Measurements from ENCODE around the gene TNNI2. TPM values are rescaled to one million over a fixed set of nuclear protein-coding genes. Genes with fewer than 3 reads are reported as not detected.

The TNNI2 gene
- polyA plus RNA-seq, 1 donor (not counting 4 experiments of a cell fraction or from before 2014, with no cell fraction given), result 10.7 TPM

DNA sequence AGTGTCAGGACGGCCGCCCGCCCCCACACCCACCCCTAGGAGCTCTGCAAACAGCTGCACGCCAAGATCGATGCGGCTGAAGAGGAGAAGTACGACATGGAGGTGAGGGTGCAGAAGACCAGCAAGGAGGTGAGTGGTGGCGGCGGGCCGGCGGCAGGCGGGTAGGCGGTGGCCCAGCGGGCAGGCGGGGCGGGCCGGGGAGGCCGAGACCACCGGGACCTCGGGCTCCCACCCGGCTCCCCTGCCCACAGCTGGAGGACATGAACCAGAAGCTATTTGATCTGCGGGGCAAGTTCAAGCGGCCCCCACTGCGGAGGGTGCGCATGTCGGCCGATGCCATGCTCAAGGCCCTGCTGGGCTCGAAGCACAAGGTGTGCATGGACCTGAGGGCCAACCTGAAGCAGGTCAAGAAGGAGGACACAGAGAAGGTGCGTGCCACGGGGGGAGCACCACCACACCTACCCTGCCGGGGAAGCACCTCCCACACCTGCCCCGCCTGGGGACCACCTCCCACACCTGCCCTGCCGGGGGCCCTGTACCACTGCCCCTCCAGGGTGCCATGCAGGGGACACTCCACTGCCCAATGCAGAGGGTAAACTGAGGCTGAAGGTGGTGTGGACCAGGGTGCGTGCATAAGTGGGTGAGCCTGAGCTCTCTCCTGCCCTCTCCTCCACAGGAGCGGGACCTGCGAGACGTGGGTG lies 2.1 kb downstream of the TNNI2 start:
- Histone ChIP-seq H3K27ac (ENCODE audit: control insufficient read depth, insufficient read depth, low read length) (no peak overlapping the region), H2AFZ (ENCODE audit: control insufficient read depth, low read length) (no peak overlapping the region), H3K9ac (ENCODE audit: control insufficient read depth, extremely low read depth, insufficient read depth, low read length) (no peak overlapping the region), H3K27me3 (ENCODE audit: control insufficient read depth, extremely low read depth, insufficient read depth, low read length) (no peaks in the 10 kb centered on the region), H3K36me3 (ENCODE audit: control insufficient read depth in 2 of 2, extremely low read depth in 1 of 2, insufficient read depth in 2 of 2, low read length in 2 of 2) (no peaks in the 10 kb centered on the region), H3K4me3 (ENCODE audit: control insufficient read depth in 2 of 3, extremely low read depth in 1 of 3, insufficient read depth in 2 of 3, low read depth in 1 of 3, low read length in 3 of 3) (no peak overlapping the region), H3K9me3 (ENCODE audit: control insufficient read depth, low read depth, low read length) (no peaks in the 10 kb centered on the region), H3K4me2 (ENCODE audit: control insufficient read depth, extremely low read depth, insufficient read depth, low read depth, low read length) (no peak overlapping the region), H4K20me1 (ENCODE audit: control insufficient read depth, extremely low read depth, insufficient read depth, low read length) (no peaks in the 10 kb centered on the region), H3K4me1 (ENCODE audit: control insufficient read depth, extremely low read depth, insufficient read depth, low read length) (peaks cover 49% of the 10 kb centered on the region), H3K79me2 (ENCODE audit: control insufficient read depth, insufficient read depth, low read length) (peaks cover 9% of the 10 kb centered on the region), H3K9me1 (ENCODE audit: control insufficient read depth, extremely low read depth, insufficient read depth, low read length) (no peaks in the 10 kb centered on the region)
- dilution Hi-C loops (cut with MboI; ENCODE audit: extremely low pct_ligation_motif_present, low sequenced_read_pairs), result no loop called here
- FAIRE-seq (no peak), DNase-seq (ENCODE audit: low read depth, low spot score) (no peak)
- TF ChIP-seq, protein P1, sequence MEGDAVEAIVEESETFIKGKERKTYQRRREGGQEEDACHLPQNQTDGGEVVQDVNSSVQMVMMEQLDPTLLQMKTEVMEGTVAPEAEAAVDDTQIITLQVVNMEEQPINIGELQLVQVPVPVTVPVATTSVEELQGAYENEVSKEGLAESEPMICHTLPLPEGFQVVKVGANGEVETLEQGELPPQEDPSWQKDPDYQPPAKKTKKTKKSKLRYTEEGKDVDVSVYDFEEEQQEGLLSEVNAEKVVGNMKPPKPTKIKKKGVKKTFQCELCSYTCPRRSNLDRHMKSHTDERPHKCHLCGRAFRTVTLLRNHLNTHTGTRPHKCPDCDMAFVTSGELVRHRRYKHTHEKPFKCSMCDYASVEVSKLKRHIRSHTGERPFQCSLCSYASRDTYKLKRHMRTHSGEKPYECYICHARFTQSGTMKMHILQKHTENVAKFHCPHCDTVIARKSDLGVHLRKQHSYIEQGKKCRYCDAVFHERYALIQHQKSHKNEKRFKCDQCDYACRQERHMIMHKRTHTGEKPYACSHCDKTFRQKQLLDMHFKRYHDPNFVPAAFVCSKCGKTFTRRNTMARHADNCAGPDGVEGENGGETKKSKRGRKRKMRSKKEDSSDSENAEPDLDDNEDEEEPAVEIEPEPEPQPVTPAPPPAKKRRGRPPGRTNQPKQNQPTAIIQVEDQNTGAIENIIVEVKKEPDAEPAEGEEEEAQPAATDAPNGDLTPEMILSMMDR (optimal IDR thresholded peaks at IDR 0.05 in 1 of 3, IDR thresholded peaks at IDR 0.05 in 1 of 3, conservative IDR thresholded peaks at IDR 0.05 in 1 of 3; ENCODE audit: extremely low read depth in 1 of 3, insufficient read depth in 2 of 3, low read length in 3 of 3), result no peak
- no peak for TF ChIP-seq EZH2 (IDR thresholded peaks at IDR 0.05; ENCODE audit: low read length)

DNA sequence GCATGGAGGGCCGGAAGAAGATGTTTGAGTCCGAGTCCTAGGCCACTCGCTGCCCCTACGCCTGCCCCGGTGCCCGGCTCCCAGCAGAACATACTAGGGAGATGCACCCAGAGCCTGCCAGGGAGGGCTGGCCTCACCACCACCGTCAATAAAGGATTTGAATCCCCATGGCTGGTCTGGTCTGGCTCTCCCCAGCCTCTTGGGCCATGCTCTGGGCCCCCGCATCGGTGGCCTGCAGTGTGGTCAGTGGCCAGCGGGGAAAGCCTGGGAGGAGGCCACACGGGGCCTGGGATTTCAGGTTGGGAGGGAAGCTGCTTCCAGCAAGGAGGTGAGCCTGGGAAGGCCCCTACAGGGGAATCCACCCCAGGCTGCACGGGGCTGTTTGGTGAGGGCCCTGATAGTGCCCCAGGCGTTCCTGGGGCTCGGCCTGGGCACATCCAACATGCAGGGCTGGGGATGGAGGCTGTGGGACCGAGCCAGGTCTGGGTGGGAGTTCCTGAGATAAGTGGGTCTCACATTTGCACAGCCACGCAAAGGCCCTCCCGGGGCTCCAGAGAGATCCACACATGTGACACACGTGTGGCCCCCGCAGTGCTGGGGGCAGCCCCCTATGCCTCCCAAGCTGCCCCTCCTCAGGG lies 2.8 kb downstream of the TNNI2 start:
- Histone ChIP-seq H3K27ac (ENCODE audit: control insufficient read depth, insufficient read depth, low read length) (no peak overlapping the region), H2AFZ (ENCODE audit: control insufficient read depth, low read length) (no peak overlapping the region), H3K9me1 (ENCODE audit: control insufficient read depth, extremely low read depth, insufficient read depth, low read length) (no peaks in the 10 kb centered on the region), H4K20me1 (ENCODE audit: control insufficient read depth, extremely low read depth, insufficient read depth, low read length) (no peaks in the 10 kb centered on the region), H3K27me3 (ENCODE audit: control insufficient read depth, extremely low read depth, insufficient read depth, low read length) (no peaks in the 10 kb centered on the region), H3K9me3 (ENCODE audit: control insufficient read depth, low read depth, low read length) (no peaks in the 10 kb centered on the region), H3K4me2 (ENCODE audit: control insufficient read depth, extremely low read depth, insufficient read depth, low read depth, low read length) (no peak overlapping the region), H3K4me1 (ENCODE audit: control insufficient read depth, extremely low read depth, insufficient read depth, low read length) (peaks cover 43% of the 10 kb centered on the region), H3K79me2 (ENCODE audit: control insufficient read depth, insufficient read depth, low read length) (peaks cover 2% of the 10 kb centered on the region), H3K4me3 (ENCODE audit: control insufficient read depth in 2 of 3, extremely low read depth in 1 of 3, insufficient read depth in 2 of 3, low read depth in 1 of 3, low read length in 3 of 3) (no peak overlapping the region), H3K9ac (ENCODE audit: control insufficient read depth, extremely low read depth, insufficient read depth, low read length) (no peak overlapping the region), H3K36me3 (ENCODE audit: control insufficient read depth in 2 of 2, extremely low read depth in 1 of 2, insufficient read depth in 2 of 2, low read length in 2 of 2) (no peaks in the 10 kb centered on the region)
- dilution Hi-C loops (cut with MboI; ENCODE audit: extremely low pct_ligation_motif_present, low sequenced_read_pairs), result no loop called here
- TF ChIP-seq, protein P1 (optimal IDR thresholded peaks at IDR 0.05 in 1 of 3, IDR thresholded peaks at IDR 0.05 in 1 of 3, conservative IDR thresholded peaks at IDR 0.05 in 1 of 3; ENCODE audit: extremely low read depth in 1 of 3, insufficient read depth in 2 of 3, low read length in 3 of 3), result no peak
- no peak for TF ChIP-seq EZH2 (IDR thresholded peaks at IDR 0.05; ENCODE audit: low read length)
- DNase-seq (ENCODE audit: low read depth, low spot score) (no peak), FAIRE-seq (no peak)
